Measurements from ENCODE around the gene BPI.
A peak's percentile ranks its signal among the peaks of the same experiment; 100 is the strongest.
"Not testable (repeated sequence)": the region's sequence is repeated elsewhere in the genome, so short reads cannot be mapped to it uniquely, and the experiment has no call there.

Gene BPI

GRCh38 chr20:38304845-38305447 lies 990 bp downstream of the BPI start:
- ATAC-seq: no peak
- peak; percentile 39 for DNase-seq

- DNase-seq (no peak), ATAC-seq (no peak)
Observed at GRCh38 chr20:38305541-38305940, 1.6 kb downstream of the BPI start.

- no peak for ATAC-seq
- DNase-seq: no peak
Observed at GRCh38 chr20:38306379-38306778, 2.4 kb downstream of the BPI start.

- DNase-seq: no peak
Observed at GRCh38 chr20:38307371-38308046, 3.6 kb downstream of the BPI start.

GRCh38 chr20:38308047-38308438 lies 4.1 kb downstream of the BPI start:
- DNase-seq: no peak

More at GRCh38 chr20:38307371-38308046, 3.6 kb downstream of the BPI start:
- ATAC-seq: no peak

GRCh38 chr20:38308447-38308846 lies 4.5 kb downstream of the BPI start:
- no peak for ATAC-seq
- DNase-seq: no peak

More at GRCh38 chr20:38308047-38308438, 4.1 kb downstream of the BPI start:
- ATAC-seq: no peak

- DNase-seq: no peak
- no peak for ATAC-seq
Observed at GRCh38 chr20:38311091-38311490, 7.1 kb downstream of the BPI start.

GRCh38 chr20:38311491-38311890 lies 7.5 kb downstream of the BPI start:
- ATAC-seq: no peak
- no peak for DNase-seq

- DNase-seq (no peak), ATAC-seq (no peak)
Observed at GRCh38 chr20:38313676-38314075, 9.7 kb downstream of the BPI start.

- not testable (repeated sequence) for DNase-seq, ATAC-seq
Observed at GRCh38 chr20:38314350-38314749, 10.4 kb downstream of the BPI start.

- no peak for DNase-seq
- ATAC-seq: no peak
Observed at GRCh38 chr20:38315290-38315966, 11.5 kb downstream of the BPI start.

GRCh38 chr20:38316341-38316740 lies 12.4 kb downstream of the BPI start:
- no peak for ATAC-seq
- no peak for DNase-seq

- peak; percentile 82 for ATAC-seq
- DNase-seq: no peak
Observed at GRCh38 chr20:38317422-38317821, 13.5 kb downstream of the BPI start.

GRCh38 chr20:38320221-38320620 lies 16.3 kb downstream of the BPI start:
- ATAC-seq (no peak), DNase-seq (no peak)

- ATAC-seq: no peak
- DNase-seq: no peak
Observed at GRCh38 chr20:38321959-38322598, 18.1 kb downstream of the BPI start.

GRCh38 chr20:38324159-38324558 lies 20.2 kb downstream of the BPI start:
- DNase-seq: no peak
- no peak for ATAC-seq

- ATAC-seq: no peak
- DNase-seq: no peak
Observed at GRCh38 chr20:38325167-38325566, 21.2 kb downstream of the BPI start.

- DNase-seq (no peak), ATAC-seq (no peak)
Observed at GRCh38 chr20:38325905-38326304, 21.9 kb downstream of the BPI start.

- ATAC-seq: no peak
- DNase-seq: no peak
Observed at GRCh38 chr20:38326309-38326708, 22.4 kb downstream of the BPI start.

GRCh38 chr20:38330638-38331037 lies 26.7 kb downstream of the BPI start:
- no peak for DNase-seq
- ATAC-seq: no peak

- ATAC-seq (no peak), DNase-seq (no peak)
Observed at GRCh38 chr20:38331245-38331644, 27.3 kb downstream of the BPI start.

- DNase-seq (no peak), ATAC-seq (no peak)
Observed at GRCh38 chr20:38331814-38332213, 27.9 kb downstream of the BPI start.

GRCh38 chr20:38334016-38334415 lies 30.1 kb downstream of the BPI start:
- ATAC-seq: no peak

More at GRCh38 chr20:38334016-38334415, 30.1 kb downstream of the BPI start:
- no peak for DNase-seq
